ENCODE data around the gene CD209.

The CD209 gene

DNA sequence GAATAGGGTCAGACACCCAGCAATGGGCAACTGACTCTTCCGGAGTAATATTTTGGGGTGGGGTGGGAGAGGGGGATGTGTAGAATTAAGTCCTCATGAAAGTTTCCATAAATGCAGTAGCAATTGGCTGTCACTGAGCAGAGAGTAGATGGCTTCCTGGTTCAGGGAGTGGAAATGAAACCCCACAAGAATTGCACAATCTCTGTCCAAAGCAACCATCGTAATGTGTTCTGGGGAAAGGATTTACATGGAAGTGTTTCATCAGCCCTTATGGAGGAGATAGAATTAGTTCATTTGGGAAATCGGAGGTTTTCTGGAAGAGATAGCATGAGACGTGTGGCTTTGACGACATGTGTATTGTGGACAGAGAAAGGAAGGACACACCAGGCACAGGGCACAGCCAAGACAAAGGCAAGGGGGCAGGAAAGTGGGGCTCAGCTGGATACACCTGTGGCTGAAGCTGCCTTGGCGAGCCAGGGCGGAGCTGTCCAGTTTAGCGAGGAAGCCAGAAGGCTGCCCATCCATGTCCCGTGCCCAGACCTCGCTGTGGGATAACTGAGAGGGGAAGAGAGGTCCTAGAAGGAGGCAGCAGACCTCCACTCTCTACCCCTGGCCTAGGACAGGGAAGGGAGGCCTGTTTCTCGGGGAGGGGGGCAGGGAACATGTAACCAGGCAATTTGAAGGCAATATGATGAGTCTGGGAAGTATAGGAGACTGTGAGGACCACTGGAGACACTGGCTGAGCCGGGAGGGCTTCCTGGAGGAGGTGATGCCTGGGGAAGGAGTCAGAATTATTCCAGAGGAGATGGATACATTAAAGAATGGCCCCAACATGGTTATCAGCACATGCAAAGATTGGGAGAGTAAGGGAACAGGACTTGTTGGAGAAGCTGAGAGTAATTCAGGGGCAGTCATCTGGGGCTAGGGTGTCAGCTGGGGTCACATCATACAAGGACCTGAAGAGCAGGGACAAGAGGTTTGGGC is 12.8 kb downstream of the CD209 start:
- no peak for DNase-seq

DNA sequence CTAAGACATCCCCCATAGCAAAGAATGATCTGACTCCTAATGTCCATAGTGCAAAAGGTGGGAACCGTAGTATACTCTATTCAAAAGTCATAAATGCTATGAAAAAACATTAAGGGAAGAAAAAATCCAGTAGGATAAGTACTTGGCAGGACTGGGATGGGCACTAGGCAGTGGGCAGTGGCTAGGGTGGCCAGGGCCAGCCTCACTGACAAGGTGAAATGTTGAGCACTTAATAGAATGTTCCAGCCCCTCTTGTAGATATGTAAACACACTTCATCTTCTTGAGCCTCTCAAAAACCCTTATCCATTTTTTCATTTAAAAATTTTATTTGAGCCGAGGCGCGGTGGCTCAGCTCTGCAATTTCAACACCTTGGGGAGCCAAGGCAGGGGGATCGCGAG is 14.0 kb downstream of the CD209 start:
- DNase-seq: no peak

DNA sequence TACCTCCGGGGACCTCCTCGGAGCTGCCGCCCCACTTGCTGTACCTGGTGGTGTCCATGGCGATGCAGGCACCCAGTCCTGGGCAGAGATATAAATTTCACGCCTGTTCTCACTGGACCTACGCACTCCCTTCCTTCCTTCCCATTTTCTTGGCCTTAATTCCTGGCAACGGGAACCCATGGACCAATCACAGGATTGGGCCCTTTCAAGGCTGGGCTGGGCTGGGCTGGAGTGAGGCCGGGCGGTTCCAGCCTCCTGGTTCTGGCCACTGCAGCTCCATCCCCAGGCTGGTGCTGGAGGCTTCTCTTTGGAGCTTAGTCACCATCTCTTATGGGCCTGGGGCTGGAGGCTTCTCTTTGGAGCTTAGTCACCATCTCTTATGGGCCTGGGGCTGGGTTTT is 15.3 kb downstream of the CD209 start, which contains the start of gene CLEC4G:
CLEC4G (minus strand) TSS at position 66 of the 400 bp plus-strand sequence; CDS start at position 58, 8 bp downstream.
- DNase-seq: no peak

DNA sequence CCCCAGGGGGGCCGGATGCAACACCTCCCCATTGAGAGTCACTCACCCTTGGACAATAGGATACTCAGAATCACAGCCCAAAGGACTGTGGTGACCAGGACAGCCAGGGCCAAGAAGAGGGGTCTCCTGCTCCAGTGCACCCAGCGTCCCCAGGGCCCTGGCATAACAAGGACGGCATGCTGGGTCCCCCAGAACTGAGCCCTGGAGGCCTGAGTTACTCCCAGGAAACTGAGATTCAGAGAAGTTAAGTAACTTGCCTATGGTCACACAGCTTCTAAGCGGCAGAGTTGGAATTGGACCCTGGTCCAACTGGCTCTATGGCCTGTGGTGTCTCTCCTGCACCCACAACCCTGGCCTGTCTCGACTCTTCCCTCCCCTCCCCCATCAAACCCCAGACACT is 15.7 kb downstream of the CD209 start:
- no peak for DNase-seq

DNA sequence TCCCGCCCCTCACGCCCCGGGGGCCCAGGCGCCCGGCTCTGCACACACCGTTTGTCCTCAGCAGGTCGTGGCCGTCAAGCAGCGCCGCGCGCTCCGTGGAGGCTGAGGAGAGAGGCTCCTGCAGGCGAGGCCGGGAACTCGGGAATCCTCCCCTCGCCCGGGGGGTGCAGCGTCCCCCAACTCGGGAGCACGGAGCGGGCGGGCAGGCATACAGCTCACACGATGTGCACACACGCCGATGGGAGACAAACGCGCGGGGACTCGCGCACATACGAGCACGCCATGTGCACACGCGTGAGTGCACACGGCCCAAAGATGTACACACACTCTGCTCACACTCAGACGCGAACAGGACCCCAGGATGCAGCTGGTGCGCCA is 16.1 kb downstream of the CD209 start:
- no peak for DNase-seq

DNA sequence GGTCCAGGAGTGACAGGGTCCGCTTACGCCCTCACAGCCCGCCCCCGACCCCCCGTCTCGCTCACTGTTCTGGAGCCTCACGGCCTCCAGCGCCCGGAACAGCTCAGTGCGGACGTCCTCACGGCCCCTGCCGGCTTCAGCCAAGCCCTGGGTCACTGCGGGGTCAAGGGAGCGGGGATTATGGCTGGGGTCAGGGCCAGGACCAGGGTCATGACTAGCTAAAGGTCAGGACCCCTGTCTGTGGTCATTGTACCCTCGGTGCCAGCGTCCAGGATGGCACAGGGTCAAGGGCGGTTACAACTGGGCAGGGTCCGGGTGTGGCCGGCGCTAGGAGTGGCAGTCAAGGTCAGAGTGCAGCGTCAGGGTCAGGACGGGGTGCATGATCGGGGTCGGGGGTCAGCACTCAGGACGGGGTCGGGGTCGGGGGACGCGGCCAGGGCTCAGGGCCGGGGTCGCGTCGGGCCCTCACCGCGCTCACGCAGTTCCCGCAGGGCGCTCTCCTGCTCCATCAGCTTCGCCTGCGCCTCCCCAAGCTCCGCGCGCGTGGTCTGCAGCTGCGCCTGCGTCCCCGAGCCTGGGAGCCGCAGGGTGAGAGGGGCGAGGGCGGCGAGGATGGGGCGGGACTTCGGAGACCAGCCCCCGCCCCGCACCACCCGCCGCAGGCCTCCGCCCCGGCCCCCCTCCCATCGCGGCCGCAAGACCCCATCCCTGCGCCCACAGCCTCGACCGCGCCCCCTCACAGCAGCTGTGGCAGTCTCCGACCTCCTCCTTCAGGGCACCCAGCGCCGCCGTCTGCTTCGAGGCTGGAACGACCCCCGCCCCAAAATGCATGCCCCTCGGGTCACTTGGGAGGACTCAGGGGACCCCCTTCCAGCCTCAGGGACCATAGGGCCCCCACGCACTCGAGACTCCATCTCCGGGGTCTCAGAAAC is 16.8 kb downstream of the CD209 start:
- DNase-seq: no peak

DNA sequence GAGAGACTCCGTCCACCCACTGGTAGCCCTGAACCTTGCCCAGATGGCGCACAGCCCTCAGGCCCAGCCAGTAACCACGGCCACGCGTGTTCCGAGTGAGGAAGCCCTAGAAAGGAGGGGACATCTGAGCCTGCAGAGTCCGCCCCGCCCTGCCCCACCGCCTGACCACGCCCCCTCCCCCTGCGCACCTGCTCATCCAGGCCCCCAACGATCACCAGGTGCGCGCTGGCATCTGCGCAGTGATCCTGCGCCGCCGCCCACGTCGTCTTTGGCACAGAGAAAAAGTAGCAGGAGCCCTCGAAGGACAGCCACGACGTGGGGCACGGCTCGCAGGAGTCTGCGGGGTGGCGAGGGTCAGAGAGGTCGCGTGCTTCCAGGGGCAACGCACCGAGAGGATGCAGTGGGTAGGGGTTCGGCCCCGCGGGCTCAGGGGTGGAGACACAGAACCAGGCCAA is 17.5 kb downstream of the CD209 start:
- DNase-seq: no peak

DNA sequence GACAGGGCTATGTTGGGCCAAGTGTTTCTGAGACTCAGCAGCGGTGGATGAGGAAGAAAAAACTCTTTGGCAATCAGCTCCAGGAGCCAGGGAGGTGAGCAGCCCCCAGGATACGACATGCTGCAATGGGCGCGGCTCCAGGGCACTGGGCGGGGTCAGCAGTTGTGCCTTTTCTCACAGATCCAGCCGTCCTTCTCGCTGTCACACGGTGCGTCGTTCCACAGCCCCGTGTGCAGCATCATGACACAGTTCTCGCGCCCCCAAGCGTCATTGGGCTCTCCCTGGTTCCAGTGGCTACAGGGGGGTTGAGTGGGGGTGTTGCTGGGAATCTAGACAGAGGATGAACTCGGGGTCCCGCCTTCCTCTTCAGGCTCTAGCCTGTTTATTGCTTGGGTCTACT is 18.1 kb downstream of the CD209 start:
- DNase-seq: no peak

DNA sequence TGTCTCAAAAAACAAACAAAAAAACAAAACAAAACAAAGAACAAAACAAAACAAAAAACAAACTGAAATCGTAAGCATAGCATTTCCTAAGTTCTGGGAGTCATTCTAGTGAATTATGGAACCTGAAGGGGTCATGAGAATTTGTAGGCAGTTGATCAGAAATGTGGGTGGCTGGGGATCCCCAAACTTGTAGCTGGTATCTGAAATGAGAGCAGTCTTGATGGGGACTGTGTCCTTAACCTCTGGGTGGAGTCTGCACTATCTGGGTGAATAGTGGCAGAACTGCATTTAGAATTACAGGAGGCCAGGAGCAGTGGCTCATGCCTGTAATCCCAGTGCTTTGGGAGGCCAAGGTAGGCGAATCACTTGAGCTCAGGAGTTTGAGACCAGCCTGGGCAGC is 21.5 kb downstream of the CD209 start:
- no peak for DNase-seq

DNA sequence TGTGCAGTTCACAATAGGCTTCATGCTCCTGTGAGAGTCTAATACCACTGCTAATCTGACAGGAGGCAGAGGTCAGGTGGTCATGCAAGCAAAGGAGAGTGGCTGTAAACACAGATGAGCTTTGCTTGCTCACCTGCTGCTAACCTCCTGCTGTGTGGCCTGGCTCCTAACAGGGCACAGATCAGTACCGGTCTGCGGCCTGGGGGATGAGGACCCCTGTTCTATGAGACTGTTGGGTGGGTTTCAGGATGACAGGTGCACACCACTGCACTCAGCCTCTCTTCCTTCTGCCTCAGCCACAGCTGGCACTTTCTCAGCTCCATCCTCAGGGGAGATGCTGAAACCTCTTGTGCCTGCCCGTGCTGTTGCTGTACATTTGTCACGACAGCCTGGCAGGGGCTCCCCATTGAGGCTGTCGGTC is 25.1 kb downstream of the CD209 start:
- no peak for DNase-seq

DNA sequence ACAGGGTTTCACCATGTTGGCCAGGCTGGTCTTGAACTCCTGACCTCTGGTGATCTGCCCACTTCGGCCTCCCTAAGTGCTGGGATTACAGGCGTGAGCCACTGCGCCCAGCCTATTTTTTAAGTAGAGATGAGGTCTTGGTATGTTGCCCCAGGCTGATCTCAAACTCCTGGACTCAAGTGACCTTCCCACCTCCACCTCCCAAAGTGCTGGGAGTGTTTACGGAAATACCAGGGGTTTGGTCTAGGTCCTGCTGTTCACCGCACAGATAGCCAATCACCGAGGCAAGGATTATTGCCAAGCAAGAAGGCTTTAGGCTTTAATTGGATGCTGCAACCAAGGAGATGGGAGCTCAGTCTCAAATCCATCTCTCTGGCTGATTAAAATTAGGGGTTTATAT is 27.0 kb downstream of the CD209 start:
- no peak for DNase-seq

DNA sequence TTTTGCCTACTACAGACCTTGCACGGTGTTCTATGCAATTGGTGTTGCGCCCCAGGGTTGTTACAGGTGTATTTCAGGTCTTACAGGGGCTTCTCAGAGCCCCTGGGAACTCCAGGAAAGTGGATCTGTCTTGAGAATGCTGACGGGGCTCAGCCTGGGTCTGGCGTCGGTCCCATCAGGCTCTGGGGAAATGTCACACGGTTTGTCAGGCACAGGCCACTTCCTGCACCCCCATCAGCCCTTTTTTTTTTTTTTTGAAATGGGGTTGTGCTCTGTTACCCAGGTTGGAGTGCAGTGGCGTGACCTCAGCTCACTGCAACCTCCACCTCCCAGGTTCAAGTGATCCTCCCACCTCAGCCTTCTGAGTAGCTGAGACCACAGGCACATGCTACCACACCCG is 28.7 kb downstream of the CD209 start:
- DNase-seq: no peak

DNA sequence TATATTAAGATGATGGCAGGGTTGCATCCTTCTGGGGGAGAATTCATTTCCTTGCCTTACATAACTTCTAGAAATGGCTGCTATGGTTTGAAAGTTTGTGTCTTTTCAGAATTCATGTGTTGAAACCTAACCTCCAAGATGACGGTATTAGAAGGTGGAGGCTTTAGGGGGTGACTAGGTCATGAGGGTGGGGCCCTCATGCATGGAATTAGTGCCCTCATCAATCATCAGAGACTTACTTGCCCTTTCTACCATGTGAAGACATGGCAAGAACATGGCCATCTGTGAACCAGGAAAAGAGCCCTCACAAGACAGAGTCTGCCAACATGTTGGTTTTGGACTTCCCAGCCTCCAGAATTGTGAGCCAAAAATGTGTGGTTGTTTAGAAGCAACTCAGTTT is 30.6 kb downstream of the CD209 start:
- DNase-seq: no peak

DNA sequence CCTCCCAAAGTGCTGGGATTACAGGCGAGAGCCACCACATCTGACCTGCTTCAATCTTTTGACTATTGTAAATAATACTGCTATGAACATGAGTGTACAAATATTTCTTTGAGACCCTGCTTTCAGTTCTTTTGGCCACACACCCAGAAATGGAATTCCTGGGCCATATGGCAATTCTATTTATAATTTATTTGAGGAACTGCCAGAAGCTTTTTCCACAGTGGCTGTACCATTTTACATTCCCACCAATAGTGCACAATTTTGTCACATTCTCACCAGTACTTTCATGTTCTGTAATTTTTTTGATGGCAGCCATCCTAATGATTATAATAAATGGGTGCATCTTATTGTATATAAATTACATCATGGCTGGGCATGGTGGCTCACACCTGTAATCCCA is 31.7 kb downstream of the CD209 start:
- no peak for DNase-seq

DNA sequence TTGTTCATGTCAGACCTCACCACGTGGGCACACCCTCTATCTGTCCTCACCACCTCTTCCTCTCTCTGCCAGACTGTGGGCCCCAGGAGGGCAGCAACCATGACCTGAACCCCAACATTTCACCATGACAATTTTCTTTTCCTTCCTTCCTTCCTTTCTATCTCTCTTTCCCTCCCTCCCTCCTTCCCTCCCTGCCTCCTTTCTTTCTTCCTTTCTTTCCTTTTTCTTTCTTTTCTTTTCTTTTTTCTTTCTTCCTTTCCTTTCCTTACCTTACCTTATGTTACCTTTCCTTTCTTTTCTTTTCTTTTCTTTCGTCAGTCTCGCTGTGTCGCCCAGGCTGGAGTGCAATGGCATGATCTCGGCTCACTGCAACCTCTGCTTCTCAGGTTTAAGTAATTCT is 36.7 kb downstream of the CD209 start:
- DNase-seq: no peak

DNA sequence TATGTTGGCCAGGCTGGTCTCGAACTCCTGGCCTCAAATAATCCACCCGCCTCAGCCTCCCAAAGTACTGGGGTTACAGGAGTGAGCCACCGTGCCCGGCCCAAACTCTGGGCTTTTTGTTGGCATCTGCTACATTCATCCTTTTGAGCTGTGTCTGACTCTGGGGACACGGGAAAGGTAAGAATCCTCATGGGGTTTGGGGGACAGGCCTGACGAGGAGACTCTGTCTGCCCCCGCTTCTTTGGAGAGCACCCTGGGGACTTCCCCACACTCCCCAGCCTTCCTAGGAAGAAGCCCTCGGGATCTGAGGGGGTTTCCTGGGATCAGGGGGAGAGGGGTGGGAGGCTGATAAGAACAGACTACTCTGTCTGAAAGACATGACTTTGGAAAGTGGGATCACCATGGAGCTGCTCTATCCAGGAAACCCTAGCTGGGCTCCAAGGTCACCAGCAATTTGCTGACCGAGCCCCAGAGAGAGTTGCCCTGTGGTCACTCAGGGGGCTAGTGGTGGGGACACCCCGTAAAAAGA is 37.3 kb downstream of the CD209 start:
- DNase-seq: no peak

DNA sequence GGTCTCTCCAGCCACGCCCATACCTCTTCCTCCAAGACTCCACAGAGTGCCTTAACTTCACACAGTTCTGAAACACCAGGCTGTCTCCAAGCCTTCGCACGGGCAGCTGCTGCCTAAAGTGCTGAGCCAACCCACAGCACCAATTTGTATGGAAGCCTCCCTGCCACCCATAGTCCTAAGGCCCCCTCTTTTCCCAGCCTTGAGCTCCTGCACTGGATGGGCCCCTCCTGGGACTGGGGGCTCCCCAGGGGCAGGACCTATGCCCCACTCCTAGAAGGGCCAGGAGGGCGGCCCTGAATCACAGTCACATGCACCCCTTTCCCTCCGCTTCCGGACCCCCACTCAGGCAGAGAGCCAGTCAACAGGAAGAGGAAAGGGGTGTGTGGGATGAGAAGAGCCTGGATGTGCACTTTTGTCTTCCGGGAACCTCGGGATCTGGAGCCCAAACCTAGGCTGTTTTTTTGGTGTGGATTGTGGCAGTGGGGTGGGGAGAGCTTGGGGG is 40.3 kb downstream of the CD209 start:
- no peak for DNase-seq

DNA sequence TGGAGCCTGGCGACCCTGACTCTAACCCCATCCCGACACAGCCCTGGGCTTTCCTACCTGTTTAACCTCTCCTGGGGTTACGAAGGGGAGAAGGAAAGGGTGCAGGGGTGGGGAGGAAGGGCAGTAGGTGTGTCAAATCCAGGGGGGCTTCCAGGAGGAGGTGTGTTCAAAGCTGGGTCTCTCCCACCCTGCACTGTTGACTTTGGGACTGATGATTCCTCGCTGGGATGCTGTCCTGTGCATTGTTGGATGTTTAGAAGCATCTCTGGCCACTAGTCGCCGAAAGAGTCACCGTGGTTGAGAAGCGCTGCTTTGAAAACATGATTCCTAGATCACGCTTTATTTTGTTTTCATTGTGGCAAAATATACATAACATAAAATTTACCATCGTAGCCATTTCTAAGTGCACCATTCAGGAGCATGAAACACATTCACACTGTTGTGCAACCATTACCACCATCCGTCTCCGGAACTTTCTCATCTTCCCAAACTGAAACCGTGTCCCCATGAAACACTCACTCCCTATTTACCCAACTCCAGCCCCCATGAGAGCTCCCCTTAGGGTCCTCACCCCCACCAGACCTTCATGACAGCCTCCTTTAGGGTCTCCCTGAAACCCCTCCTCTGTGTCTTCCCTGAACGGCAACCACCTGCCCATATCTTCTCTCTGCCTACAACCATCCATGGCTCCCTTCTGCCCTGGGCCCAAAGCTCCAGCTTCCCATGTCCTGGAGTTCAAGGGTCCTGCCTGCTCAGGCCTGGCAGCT is 41.0 kb downstream of the CD209 start:
- DNase-seq: no peak

DNA sequence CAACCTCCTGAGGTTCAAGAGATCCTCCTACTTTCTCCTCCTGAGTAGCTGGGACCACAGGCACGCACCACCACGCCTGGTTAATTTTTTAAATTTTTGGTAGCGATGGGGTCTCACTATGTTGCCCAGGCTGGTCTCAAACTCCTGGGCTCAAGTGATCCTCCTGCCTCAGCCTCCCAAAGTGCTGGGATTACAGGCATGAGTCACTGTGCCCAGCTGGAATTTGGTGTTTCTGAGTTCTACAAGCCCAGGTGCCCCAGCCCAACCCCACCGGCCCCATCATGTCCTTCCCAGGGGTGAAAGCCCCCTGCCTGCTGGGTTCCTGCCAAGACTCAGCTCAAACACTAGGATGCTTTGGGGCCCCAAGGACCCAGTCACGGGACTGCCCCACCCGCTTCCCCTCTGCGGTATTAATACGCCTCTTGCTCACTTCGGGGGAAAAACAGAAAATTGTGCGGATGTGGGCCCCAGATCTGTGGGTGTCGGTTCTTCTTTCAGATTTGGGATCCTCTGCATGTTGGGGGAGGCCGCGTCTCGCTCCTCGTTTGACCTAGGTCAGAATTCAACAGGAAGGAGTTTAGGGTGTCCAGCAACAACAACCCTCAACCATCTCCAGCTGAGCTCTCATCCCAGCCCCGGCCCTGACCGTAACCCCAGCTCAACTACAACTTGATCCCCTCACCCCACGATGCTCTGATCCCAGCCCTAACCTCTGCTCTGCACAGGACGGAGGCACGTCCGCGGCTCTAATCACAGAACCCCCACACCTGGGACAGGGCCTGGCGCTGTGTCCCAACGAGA is 41.7 kb downstream of the CD209 start:
- DNase-seq: no peak

DNA sequence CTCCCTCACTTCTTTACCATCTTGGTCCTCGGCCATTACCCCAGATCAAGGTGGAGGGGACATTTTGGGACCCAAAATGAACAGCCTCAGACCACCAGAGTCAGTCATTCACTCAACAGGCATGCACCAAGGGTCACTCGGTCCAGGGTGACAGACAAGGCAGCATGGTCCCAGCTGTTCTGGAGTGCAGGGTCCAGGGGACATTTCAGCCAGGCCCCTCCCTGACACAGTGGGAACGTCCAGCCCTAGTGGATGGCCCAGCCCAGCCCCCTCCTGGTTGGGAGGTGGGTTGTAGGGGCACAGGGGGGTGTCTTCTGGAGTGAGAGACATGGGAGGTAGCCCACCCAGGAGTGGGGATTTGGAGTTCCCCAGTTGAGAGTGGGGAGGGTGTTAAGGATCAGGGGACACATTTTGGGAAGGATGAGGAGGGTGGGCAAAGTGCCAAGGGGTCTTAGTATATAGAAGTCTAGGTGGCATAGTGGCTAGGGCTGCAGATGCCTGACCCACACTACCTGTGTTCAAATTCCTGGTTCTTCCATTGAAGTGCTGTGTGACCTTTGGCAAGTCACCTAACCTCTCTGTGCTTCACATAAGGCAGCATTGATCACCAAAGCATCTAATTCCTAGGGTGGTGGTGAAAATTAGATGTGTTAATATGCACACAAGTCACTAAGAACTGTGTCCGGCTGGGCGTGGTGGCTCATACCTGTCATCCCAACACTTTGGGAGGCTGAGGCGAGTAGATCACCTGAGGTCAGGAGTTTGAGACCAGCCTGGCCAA is 42.9 kb downstream of the CD209 start:
- DNase-seq: no peak

DNA sequence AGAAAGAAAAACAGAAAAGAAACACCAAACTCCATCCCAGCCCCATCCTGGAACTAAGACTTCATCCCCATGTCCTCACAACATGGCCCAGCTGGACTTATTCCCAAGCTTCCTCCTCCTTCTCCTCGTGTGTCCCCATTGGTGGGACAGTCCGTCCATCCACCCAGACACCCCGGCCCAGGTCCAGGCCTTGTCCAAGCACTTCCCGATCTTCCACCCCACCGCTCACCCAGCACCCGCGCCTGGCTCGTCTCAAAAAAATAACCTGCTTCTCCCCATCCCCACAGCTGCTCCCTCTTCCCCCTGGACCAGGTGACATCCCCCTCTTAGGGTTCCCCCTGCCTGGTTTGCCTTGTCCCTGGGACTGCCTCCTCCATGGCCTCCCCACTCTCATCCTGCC is 44.0 kb downstream of the CD209 start:
- DNase-seq: no peak
